Measurements from ENCODE around the gene BCORL1.

DNA sequence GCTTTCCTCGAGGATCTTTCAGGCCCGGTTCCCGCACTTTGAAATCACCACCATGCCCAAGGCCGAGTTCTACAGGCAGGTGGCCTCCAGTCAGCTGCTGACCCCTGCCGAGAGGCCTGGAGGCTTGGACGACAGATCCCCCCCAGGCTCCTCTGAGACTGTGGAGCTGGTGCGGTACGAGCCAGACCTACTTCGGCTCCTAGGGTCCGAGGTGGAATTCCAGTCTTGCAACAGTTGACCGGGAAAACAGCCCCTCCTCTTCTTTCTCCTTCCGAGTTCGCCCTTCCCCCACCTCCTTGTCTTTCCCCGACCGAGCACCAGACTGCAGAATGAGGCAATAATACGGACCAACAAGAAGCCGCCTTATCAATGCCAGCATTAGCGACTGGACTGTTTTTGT lies 73.5 kb downstream of the BCORL1 start:
- TF ChIP-seq, protein P1, sequence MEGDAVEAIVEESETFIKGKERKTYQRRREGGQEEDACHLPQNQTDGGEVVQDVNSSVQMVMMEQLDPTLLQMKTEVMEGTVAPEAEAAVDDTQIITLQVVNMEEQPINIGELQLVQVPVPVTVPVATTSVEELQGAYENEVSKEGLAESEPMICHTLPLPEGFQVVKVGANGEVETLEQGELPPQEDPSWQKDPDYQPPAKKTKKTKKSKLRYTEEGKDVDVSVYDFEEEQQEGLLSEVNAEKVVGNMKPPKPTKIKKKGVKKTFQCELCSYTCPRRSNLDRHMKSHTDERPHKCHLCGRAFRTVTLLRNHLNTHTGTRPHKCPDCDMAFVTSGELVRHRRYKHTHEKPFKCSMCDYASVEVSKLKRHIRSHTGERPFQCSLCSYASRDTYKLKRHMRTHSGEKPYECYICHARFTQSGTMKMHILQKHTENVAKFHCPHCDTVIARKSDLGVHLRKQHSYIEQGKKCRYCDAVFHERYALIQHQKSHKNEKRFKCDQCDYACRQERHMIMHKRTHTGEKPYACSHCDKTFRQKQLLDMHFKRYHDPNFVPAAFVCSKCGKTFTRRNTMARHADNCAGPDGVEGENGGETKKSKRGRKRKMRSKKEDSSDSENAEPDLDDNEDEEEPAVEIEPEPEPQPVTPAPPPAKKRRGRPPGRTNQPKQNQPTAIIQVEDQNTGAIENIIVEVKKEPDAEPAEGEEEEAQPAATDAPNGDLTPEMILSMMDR (IDR thresholded peaks at IDR 0.05) = no peak
- TF ChIP-seq POLR2A (IDR thresholded peaks at IDR 0.05) = no peak

All from Peyer's patch (tissue), 4 donors.